GM12878 (cell line): ENCODE results near the gene NFKBIE. TPM values are rescaled to one million over a fixed set of nuclear protein-coding genes. Genes with fewer than 3 reads are reported as not detected.

Experiments
- ATF7 ChIP-seq: fragments of 450-650 bp; IDR thresholded peaks from 2 replicates; pipeline ENCODE4 v1.6.1; 2016; ENCODE audit warnings: low read depth, mild to moderate bottlenecking
- IKZF1 ChIP-seq: fragments of 450-650 bp; conservative IDR thresholded peaks from 2 replicates; pipeline ENCODE4 v1.6.1; 2017; ENCODE audit warnings: antibody characterized with exemption, mild to moderate bottlenecking
- KAT2A ChIP-seq: conservative IDR thresholded peaks from 2 replicates; pipeline ENCODE4 v1.6.1; 2011; ENCODE audit warnings: low read depth, low read length; ENCODE audit not compliant: control insufficient read depth
- MEF2B ChIP-seq: fragments of 450-650 bp; IDR thresholded peaks from 2 replicates; pipeline ENCODE4 v1.6.1; 2018; ENCODE audit warnings: mild to moderate bottlenecking, moderate library complexity; ENCODE audit not compliant: partially characterized antibody, poor library complexity, severe bottlenecking
- MYB ChIP-seq: fragments of 150-350 bp; IDR thresholded peaks from 2 replicates; pipeline ENCODE4 v1.6.1; 2014; ENCODE audit warnings: mild to moderate bottlenecking, low read depth, low read length, borderline replicate concordance
- NFYB ChIP-seq: IDR thresholded peaks from 2 replicates; pipeline ENCODE4 v1.6.1; 2011; ENCODE audit warnings: low read depth, mild to moderate bottlenecking, low read length, improper control_type of control experiment, moderate library complexity; ENCODE audit not compliant: insufficient read depth
- RB1 ChIP-seq: fragments of 450-650 bp; formaldehyde crosslinking; IDR thresholded peaks from 2 replicates; pipeline ENCODE4 v1.6.1; 2017; ENCODE audit warnings: mild to moderate bottlenecking, borderline replicate concordance
- RCOR1 ChIP-seq: conservative IDR thresholded peaks from 2 replicates; pipeline ENCODE4 v1.6.1; 2012; ENCODE audit warnings: low read depth, low read length, improper control_type of control experiment
- SMAD1 ChIP-seq: fragments of 450-650 bp; IDR thresholded peaks from 2 replicates; pipeline ENCODE4 v1.6.1; 2018; ENCODE audit warnings: mild to moderate bottlenecking, low read depth; ENCODE audit not compliant: partially characterized antibody
- SMC3 ChIP-seq: IDR thresholded peaks from 2 replicates; pipeline ENCODE4 v1.6.1; 2011; ENCODE audit warnings: low read length, improper control_type of control experiment, borderline replicate concordance
- SPI1 ChIP-seq: IDR thresholded peaks from 2 replicates; pipeline ENCODE4 v1.6.1; 2011; ENCODE audit warnings: low read depth, mild to moderate bottlenecking, low read length, moderate library complexity, borderline replicate concordance; ENCODE audit not compliant: insufficient read depth
- STAT1 ChIP-seq: fragments of 450-650 bp; conservative IDR thresholded peaks from 2 replicates; pipeline ENCODE4 v1.6.1; 2014; ENCODE audit warnings: antibody characterized with exemption, mild to moderate bottlenecking
- WRNIP1 ChIP-seq: IDR thresholded peaks from 2 replicates; pipeline ENCODE4 v1.6.1; 2011; ENCODE audit warnings: low read depth, low read length, improper control_type of control experiment, borderline replicate concordance
- polyA plus RNA-seq, 11 experiments: library from polyadenylated mRNA; depleted of rRNA in 4 of 11; unstranded in 6 of 11; stranded (reverse) in 5 of 11; fragments of >200 nt; fragmentation: Nextera tagmentation in 4 of 11; fragmentation: Illumina TruSeq in 1 of 11; extraction: Ambion mirVana in 4 of 11; extraction: Trizol in 1 of 11; gene quantifications; 1 replicate in 1 of 11; 2 replicates in 10 of 11; pipeline versions ENCODE4 v1.2.1 to v1.2.3, GENCODE V29; 2011 to 2016; ENCODE audit warnings: inconsistent platforms in 2 of 11, missing spikeins in 2 of 11, low read depth in 1 of 11
- total RNA-seq, 4 experiments: library from RNA; depleted of rRNA in 3 of 4; stranded (reverse); fragments of >200 nt in 3 of 4; fragmentation: Illumina TruSeq in 1 of 4; extraction: Trizol in 1 of 4; gene quantifications; 2 replicates each; pipeline versions ENCODE4 v1.2.1 to v1.2.3, GENCODE V29; 2013 to 2021
- TF ChIP-seq, protein P1 (sequence below): fragments of 450-650 bp; IDR thresholded peaks from 2 replicates; pipeline ENCODE4 v1.6.1; 2017; ENCODE audit warnings: mild to moderate bottlenecking, moderate library complexity
- TF ChIP-seq, protein P2 (sequence below): fragments of 450-650 bp; formaldehyde crosslinking; IDR thresholded peaks from 2 replicates; pipeline ENCODE4 v1.4.0; 2022; ENCODE audit warnings: mild to moderate bottlenecking, moderate library complexity
- TF ChIP-seq, protein P3 (sequence below): fragments of 450-650 bp; formaldehyde crosslinking; IDR thresholded peaks from 2 replicates; pipeline ENCODE4 v1.4.0; 2020; ENCODE audit warnings: mild to moderate bottlenecking, moderate library complexity
- TF ChIP-seq, protein P4 (sequence below): fragments of 450-650 bp; IDR thresholded peaks from 2 replicates; pipeline ENCODE4 v1.6.1; 2014; ENCODE audit warnings: mild to moderate bottlenecking

Gene NFKBIE
- total and polyA plus RNA-seq, 10 of the 15 experiments (the other 5 are each of a cell fraction or from before 2014, with no cell fraction given), result 10.4 to 106 (median 38.8) TPM

DNA sequence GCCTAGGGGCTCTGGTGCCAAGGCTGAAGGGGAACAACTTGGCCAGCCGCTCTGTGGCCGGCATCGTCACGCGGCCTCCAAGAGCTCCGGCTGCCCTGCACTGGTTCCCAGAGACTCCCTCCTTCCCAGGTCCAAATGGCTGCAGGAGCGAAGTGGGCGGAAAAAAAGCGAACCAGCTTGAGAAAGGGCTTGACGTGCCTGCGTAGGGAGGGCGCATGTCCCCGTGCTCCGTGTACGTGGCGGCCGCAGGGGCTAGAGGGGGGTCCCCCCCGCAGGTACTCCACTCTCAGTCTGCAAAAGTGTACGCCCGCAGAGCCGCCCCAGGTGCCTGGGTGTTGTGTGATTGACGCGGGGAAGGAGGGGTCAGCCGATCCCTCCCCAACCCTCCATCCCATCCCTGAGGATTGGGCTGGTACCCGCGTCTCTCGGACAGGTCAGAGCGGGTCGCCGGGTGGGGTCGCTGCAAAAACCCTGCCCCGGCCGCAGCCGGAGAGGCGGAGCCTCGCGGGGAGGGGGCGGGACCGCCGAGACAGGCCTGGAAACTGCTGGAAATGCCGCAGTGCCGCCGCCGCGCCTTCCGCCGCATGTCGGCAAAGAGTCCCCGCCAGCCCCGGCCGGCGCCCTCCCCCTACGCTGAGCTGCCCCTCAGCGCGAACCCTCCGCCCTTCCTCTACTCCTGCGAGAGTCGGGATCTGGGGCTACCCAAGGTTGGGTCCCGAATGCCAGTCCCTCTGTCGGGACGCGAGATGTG, 19.3 kb downstream of the NFKBIE start (continued):
- TF ChIP-seq, protein P1, sequence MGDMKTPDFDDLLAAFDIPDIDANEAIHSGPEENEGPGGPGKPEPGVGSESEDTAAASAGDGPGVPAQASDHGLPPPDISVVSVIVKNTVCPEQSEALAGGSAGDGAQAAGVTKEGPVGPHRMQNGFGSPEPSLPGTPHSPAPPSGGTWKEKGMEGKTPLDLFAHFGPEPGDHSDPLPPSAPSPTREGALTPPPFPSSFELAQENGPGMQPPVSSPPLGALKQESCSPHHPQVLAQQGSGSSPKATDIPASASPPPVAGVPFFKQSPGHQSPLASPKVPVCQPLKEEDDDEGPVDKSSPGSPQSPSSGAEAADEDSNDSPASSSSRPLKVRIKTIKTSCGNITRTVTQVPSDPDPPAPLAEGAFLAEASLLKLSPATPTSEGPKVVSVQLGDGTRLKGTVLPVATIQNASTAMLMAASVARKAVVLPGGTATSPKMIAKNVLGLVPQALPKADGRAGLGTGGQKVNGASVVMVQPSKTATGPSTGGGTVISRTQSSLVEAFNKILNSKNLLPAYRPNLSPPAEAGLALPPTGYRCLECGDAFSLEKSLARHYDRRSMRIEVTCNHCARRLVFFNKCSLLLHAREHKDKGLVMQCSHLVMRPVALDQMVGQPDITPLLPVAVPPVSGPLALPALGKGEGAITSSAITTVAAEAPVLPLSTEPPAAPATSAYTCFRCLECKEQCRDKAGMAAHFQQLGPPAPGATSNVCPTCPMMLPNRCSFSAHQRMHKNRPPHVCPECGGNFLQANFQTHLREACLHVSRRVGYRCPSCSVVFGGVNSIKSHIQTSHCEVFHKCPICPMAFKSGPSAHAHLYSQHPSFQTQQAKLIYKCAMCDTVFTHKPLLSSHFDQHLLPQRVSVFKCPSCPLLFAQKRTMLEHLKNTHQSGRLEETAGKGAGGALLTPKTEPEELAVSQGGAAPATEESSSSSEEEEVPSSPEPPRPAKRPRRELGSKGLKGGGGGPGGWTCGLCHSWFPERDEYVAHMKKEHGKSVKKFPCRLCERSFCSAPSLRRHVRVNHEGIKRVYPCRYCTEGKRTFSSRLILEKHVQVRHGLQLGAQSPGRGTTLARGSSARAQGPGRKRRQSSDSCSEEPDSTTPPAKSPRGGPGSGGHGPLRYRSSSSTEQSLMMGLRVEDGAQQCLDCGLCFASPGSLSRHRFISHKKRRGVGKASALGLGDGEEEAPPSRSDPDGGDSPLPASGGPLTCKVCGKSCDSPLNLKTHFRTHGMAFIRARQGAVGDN, result peak; percentile 15; the same call in 1 of the 2 replicates
- no peak for TF ChIP-seq SMAD1
- TF ChIP-seq RB1, result peak; percentile 35; the same call in 1 of the 2 replicates
- TF ChIP-seq SPI1, result no peak
- TF ChIP-seq, protein P2, sequence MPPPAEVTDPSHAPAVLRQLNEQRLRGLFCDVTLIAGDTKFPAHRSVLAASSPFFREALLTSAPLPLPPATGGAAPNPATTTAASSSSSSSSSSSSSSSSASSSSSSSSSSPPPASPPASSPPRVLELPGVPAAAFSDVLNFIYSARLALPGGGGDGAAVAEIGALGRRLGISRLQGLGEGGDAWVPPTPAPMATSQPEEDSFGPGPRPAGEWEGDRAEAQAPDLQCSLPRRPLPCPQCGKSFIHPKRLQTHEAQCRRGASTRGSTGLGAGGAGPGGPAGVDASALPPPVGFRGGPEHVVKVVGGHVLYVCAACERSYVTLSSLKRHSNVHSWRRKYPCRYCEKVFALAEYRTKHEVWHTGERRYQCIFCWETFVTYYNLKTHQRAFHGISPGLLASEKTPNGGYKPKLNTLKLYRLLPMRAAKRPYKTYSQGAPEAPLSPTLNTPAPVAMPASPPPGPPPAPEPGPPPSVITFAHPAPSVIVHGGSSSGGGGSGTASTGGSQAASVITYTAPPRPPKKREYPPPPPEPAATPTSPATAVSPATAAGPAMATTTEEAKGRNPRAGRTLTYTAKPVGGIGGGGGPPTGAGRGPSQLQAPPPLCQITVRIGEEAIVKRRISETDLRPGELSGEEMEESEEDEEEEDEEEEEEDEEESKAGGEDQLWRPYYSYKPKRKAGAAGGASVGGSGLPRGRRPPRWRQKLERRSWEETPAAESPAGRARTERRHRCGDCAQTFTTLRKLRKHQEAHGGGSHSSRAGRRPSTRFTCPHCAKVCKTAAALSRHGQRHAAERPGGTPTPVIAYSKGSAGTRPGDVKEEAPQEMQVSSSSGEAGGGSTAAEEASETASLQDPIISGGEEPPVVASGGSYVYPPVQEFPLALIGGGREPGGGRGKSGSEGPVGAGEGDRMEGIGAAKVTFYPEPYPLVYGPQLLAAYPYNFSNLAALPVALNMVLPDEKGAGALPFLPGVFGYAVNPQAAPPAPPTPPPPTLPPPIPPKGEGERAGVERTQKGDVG (CRISPR knock-in tag), result no peak
- TF ChIP-seq RCOR1, result no peak
- TF ChIP-seq NFYB, result no peak
- no peak; the same call in 1 of the 2 replicates for TF ChIP-seq SMC3
- no peak for TF ChIP-seq MYB
- TF ChIP-seq ATF7, result no peak
- TF ChIP-seq, protein P3, sequence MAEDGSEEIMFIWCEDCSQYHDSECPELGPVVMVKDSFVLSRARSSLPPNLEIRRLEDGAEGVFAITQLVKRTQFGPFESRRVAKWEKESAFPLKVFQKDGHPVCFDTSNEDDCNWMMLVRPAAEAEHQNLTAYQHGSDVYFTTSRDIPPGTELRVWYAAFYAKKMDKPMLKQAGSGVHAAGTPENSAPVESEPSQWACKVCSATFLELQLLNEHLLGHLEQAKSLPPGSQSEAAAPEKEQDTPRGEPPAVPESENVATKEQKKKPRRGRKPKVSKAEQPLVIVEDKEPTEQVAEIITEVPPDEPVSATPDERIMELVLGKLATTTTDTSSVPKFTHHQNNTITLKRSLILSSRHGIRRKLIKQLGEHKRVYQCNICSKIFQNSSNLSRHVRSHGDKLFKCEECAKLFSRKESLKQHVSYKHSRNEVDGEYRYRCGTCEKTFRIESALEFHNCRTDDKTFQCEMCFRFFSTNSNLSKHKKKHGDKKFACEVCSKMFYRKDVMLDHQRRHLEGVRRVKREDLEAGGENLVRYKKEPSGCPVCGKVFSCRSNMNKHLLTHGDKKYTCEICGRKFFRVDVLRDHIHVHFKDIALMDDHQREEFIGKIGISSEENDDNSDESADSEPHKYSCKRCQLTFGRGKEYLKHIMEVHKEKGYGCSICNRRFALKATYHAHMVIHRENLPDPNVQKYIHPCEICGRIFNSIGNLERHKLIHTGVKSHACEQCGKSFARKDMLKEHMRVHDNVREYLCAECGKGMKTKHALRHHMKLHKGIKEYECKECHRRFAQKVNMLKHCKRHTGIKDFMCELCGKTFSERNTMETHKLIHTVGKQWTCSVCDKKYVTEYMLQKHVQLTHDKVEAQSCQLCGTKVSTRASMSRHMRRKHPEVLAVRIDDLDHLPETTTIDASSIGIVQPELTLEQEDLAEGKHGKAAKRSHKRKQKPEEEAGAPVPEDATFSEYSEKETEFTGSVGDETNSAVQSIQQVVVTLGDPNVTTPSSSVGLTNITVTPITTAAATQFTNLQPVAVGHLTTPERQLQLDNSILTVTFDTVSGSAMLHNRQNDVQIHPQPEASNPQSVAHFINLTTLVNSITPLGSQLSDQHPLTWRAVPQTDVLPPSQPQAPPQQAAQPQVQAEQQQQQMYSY (CRISPR knock-in tag), result no peak
- TF ChIP-seq MEF2B, result peak; percentile 9
- no peak for TF ChIP-seq STAT1
- TF ChIP-seq WRNIP1, result no peak
- TF ChIP-seq, protein P4, sequence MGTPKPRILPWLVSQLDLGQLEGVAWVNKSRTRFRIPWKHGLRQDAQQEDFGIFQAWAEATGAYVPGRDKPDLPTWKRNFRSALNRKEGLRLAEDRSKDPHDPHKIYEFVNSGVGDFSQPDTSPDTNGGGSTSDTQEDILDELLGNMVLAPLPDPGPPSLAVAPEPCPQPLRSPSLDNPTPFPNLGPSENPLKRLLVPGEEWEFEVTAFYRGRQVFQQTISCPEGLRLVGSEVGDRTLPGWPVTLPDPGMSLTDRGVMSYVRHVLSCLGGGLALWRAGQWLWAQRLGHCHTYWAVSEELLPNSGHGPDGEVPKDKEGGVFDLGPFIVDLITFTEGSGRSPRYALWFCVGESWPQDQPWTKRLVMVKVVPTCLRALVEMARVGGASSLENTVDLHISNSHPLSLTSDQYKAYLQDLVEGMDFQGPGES, result no peak
- peak; percentile 86 for TF ChIP-seq IKZF1
- no peak for TF ChIP-seq KAT2A
